ENCODE data around the gene TMEM222. TPM values are rescaled to one million over a fixed set of nuclear protein-coding genes. Genes with fewer than 3 reads are reported as not detected.

Gene TMEM222
- polyA plus RNA-seq, 1 donor (not counting 4 experiments of a cell fraction or from before 2014, with no cell fraction given), result 23.7 TPM

DNA sequence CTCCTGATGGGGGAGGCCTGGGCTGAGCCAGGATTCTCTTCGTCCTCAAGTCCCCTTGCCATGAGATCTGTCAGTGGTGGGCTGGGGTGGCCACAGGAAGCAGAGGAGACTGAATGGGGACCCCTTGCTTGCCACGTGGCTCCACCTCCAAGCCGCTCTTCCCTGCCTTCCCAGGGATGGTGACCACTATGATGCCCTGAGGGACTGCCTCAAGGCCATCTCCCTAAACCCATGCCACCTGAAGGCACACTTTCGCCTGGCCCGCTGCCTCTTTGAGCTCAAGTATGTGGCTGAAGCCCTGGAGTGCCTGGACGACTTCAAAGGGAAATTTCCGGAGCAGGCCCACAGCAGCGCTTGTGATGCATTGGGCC lies 20.9 kb upstream of the TMEM222 start:
- no peak overlapping the region for H3K4me2 ChIP-seq (ENCODE audit: control insufficient read depth, extremely low read depth, insufficient read depth, low read depth, low read length)
- H3K36me3 ChIP-seq (ENCODE audit: control insufficient read depth in 2 of 2, extremely low read depth in 1 of 2, insufficient read depth in 2 of 2, low read length in 2 of 2), result peaks cover 6 to 9% of the 10 kb centered on the region in 2 experiments
- H4K20me1 ChIP-seq (ENCODE audit: control insufficient read depth, extremely low read depth, insufficient read depth, low read length), result no peaks in the 10 kb centered on the region
- no peaks in the 10 kb centered on the region for H3K9me3 ChIP-seq (ENCODE audit: control insufficient read depth, low read depth, low read length)
- no peaks in the 10 kb centered on the region for H3K79me2 ChIP-seq (ENCODE audit: control insufficient read depth, insufficient read depth, low read length)
- H3K9me1 ChIP-seq (ENCODE audit: control insufficient read depth, extremely low read depth, insufficient read depth, low read length), result no peaks in the 10 kb centered on the region
- TF ChIP-seq, protein P1, sequence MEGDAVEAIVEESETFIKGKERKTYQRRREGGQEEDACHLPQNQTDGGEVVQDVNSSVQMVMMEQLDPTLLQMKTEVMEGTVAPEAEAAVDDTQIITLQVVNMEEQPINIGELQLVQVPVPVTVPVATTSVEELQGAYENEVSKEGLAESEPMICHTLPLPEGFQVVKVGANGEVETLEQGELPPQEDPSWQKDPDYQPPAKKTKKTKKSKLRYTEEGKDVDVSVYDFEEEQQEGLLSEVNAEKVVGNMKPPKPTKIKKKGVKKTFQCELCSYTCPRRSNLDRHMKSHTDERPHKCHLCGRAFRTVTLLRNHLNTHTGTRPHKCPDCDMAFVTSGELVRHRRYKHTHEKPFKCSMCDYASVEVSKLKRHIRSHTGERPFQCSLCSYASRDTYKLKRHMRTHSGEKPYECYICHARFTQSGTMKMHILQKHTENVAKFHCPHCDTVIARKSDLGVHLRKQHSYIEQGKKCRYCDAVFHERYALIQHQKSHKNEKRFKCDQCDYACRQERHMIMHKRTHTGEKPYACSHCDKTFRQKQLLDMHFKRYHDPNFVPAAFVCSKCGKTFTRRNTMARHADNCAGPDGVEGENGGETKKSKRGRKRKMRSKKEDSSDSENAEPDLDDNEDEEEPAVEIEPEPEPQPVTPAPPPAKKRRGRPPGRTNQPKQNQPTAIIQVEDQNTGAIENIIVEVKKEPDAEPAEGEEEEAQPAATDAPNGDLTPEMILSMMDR (optimal IDR thresholded peaks at IDR 0.05 in 1 of 3, IDR thresholded peaks at IDR 0.05 in 1 of 3, conservative IDR thresholded peaks at IDR 0.05 in 1 of 3; ENCODE audit: extremely low read depth in 1 of 3, insufficient read depth in 2 of 3, low read length in 3 of 3), result no peak
- no peak for TF ChIP-seq EZH2 (IDR thresholded peaks at IDR 0.05; ENCODE audit: low read length)
- H3K4me1 ChIP-seq (ENCODE audit: control insufficient read depth, extremely low read depth, insufficient read depth, low read length), result peaks cover 28% of the 10 kb centered on the region
- DNase-seq (ENCODE audit: low read depth, low spot score), result no peak
- no peak overlapping the region for H3K4me3 ChIP-seq (ENCODE audit: control insufficient read depth in 2 of 3, extremely low read depth in 1 of 3, insufficient read depth in 2 of 3, low read depth in 1 of 3, low read length in 3 of 3)
- FAIRE-seq, result no peak
- no peak overlapping the region for H3K9ac ChIP-seq (ENCODE audit: control insufficient read depth, extremely low read depth, insufficient read depth, low read length)
- H3K27ac ChIP-seq (ENCODE audit: control insufficient read depth, insufficient read depth, low read length), result no peak overlapping the region
- H3K27me3 ChIP-seq (ENCODE audit: control insufficient read depth, extremely low read depth, insufficient read depth, low read length), result no peaks in the 10 kb centered on the region
- no peak overlapping the region for H2AFZ ChIP-seq (ENCODE audit: control insufficient read depth, low read length)
- dilution Hi-C loops (cut with MboI; ENCODE audit: extremely low pct_ligation_motif_present, low sequenced_read_pairs), result no loop called here

- dilution Hi-C loops (cut with MboI; ENCODE audit: extremely low pct_ligation_motif_present, low sequenced_read_pairs), result no loop called here
- H3K36me3 ChIP-seq (ENCODE audit: control insufficient read depth in 2 of 2, extremely low read depth in 1 of 2, insufficient read depth in 2 of 2, low read length in 2 of 2), result peaks cover 6 to 9% of the 10 kb centered on the region in 2 experiments
- no peak overlapping the region for H3K4me2 ChIP-seq (ENCODE audit: control insufficient read depth, extremely low read depth, insufficient read depth, low read depth, low read length)
- H4K20me1 ChIP-seq (ENCODE audit: control insufficient read depth, extremely low read depth, insufficient read depth, low read length), result no peaks in the 10 kb centered on the region
- no peak overlapping the region for H3K4me3 ChIP-seq (ENCODE audit: control insufficient read depth in 2 of 3, extremely low read depth in 1 of 3, insufficient read depth in 2 of 3, low read depth in 1 of 3, low read length in 3 of 3)
- no peak overlapping the region for H3K9ac ChIP-seq (ENCODE audit: control insufficient read depth, extremely low read depth, insufficient read depth, low read length)
- no peak overlapping the region for H2AFZ ChIP-seq (ENCODE audit: control insufficient read depth, low read length)
- no peak for DNase-seq (ENCODE audit: low read depth, low spot score)
- H3K9me3 ChIP-seq (ENCODE audit: control insufficient read depth, low read depth, low read length), result no peaks in the 10 kb centered on the region
- H3K79me2 ChIP-seq (ENCODE audit: control insufficient read depth, insufficient read depth, low read length), result no peaks in the 10 kb centered on the region
- no peak for FAIRE-seq
- H3K27me3 ChIP-seq (ENCODE audit: control insufficient read depth, extremely low read depth, insufficient read depth, low read length), result no peaks in the 10 kb centered on the region
- TF ChIP-seq, protein P1 (optimal IDR thresholded peaks at IDR 0.05 in 1 of 3, IDR thresholded peaks at IDR 0.05 in 1 of 3, conservative IDR thresholded peaks at IDR 0.05 in 1 of 3; ENCODE audit: extremely low read depth in 1 of 3, insufficient read depth in 2 of 3, low read length in 3 of 3), result no peak
- no peak for TF ChIP-seq EZH2 (IDR thresholded peaks at IDR 0.05; ENCODE audit: low read length)
- no peak overlapping the region for H3K27ac ChIP-seq (ENCODE audit: control insufficient read depth, insufficient read depth, low read length)
- peaks cover 28% of the 10 kb centered on the region for H3K4me1 ChIP-seq (ENCODE audit: control insufficient read depth, extremely low read depth, insufficient read depth, low read length)
- no peaks in the 10 kb centered on the region for H3K9me1 ChIP-seq (ENCODE audit: control insufficient read depth, extremely low read depth, insufficient read depth, low read length)
These were observed 20.3 kb upstream of the TMEM222 start for GRCh38 chr1:27301582-27302199.

All from keratinocyte (primary cell).